Glomerular visceral epithelial cell (primary cell): ENCODE results near the gene C1orf116.

Source experiments
- DNase-seq: peaks from one replicate; pipeline ENCODE4 v3.0.0-alpha.2; 2016; ENCODE audit errors: extremely low spot score

C1orf116 gene

GRCh38 chr1:207032528-207033017 lies at the start of gene C1orf116:
Gene C1orf116, minus strand, starts transcription at chr1:207032756. Its CDS starts 5,158 bp downstream, at chr1:207027598.
- DNase-seq = no peak

DNA sequence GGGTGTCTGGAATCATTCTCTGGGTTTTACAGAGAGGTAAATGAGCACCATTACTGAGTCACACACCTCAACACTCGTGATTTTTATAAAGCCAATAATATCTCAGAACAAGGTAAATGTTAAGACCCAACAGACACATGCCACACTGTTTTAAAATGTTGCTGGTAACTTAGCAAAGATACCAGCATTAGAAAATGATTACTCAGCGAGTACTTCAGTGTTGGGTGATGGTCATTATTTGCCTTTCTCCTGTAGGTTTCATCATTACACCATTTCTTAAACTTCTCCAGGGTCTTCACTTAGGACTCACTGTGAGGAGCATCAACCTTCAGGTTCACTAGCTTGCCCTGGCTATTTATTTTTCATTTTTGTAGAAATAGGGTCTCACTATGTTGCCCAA lies 49.2 kb upstream of the C1orf116 start:
- no peak for DNase-seq

- DNase-seq = no peak
Measured at GRCh38 chr1:207081088-207081487, 48.5 kb upstream of the C1orf116 start.

- DNase-seq = peak; percentile 44
Measured at GRCh38 chr1:207079706-207080241, 47.2 kb upstream of the C1orf116 start.

- DNase-seq = no peak
Measured at GRCh38 chr1:207078578-207079132, 46.1 kb upstream of the C1orf116 start.

GRCh38 chr1:207077470-207078377 lies 45.2 kb upstream of the C1orf116 start:
- DNase-seq = peak; percentile 76

DNA sequence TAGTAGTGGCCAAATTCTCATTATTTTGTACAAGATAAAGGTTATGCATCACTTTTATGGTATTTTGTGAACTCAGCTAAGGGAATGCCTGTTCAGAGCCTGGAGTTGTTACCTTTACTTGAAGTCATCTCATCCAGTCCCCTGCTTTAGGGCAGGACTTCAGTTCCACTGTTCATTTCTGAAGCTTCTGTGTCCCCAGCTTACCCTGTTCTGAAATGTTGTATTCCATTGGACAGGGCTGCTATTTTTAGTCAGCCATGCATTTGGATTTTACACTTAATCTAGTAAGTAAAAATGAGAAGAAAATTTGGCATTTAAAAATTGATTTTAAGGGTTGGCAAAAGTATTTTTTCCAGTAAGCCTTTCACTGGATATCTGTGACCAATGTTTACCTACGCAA lies 44.5 kb upstream of the C1orf116 start:
- DNase-seq = no peak

DNA sequence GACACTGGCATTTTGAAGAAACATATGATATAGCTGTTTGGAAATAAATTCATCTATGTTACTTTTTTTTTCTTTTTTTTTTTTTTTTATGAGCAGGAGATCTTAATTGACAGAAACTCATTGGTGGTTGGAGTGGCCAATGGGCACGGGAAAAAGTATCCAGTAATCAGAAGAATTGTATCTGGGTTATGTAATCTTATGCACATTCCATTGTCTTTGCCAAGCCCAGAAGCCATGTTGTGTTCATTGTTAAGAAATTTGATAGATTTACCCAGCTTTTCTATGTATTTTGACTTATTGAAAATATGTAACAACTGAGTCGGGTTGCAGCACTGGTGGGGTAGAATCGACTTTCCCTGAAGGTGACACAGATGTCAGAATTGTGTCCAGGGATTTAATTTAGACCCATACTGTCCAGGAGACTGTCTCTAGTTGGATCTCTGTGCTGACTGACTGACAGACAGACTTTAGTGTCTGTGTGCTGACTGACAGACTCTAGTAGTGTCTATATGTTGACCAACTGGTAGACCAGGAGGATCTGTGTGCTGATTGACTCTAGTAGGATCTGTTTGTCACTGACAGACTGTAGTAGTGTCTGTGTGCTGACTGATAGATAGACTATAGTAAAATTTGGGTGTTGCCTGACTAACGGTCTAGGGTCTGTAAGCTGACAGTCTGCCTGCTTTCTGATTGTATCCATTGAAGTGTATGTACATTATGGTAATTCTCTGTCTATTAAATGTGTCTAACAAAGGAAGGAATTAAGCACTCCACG lies 43.8 kb upstream of the C1orf116 start:
- DNase-seq = no peak

GRCh38 chr1:207073906-207074820 lies 41.6 kb upstream of the C1orf116 start:
- peak; percentile 43 for DNase-seq

DNA sequence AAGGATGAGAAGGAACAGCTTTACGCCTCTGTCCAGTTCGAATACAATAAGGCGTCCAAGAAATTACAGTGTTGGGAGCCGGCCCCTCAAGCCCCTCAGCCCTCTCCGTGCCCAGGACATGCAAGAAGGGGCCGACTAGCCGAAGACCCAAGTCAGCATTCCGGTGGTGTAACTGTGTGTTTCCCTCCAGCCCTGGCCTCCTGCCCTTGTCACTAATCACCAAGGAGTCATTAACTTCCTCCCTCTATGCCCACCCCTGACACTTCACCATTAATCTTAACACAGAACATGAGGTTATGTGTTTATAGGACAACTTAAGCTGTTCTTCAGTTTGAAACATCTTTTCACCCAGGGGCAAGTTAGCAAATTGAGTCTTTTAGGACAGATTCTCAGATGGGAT lies 39.7 kb upstream of the C1orf116 start:
- DNase-seq = no peak

GRCh38 chr1:207071426-207071825 lies 38.9 kb upstream of the C1orf116 start:
- DNase-seq = no peak

DNA sequence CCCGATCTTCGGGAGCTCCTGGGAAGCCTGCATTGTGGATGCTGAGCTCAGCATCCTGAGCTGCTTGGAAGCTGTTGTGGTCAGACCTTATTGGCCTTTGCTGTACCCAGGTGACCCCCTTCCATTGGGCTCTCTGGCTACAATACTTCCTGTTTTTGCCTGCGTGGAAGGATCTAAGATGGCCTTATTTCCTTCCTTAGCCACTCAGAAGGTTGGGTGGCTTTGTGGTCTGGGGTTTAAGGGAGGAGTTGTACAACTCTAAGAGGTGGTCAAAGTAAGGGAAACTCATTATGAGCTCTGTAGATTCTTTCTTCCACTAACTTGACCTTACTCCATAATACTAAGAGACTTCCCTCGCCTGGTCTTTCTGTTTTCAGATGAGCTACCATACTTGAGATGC lies 38.3 kb upstream of the C1orf116 start:
- no peak for DNase-seq

GRCh38 chr1:207069858-207070506 lies 37.4 kb upstream of the C1orf116 start:
- no peak for DNase-seq

GRCh38 chr1:207069061-207069460 lies 36.5 kb upstream of the C1orf116 start:
- no peak for DNase-seq

DNA sequence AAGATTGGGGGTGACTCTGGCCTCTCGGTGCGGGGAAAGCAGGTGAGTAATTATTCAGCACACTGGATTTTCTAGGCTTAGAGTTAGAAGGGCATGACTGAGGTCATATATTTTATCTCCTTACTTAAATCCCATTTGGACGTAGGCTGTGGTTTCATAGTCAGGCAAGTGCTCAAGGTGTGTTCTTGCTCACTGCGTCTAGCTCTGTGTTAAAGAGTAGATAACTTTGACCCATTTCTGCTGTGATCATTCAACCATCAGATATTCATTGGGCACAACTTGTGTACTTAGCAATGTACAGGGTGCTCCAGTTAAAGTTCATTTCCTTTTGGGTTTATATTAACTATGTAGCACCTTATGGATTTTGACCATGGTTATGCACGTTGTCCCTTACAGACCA lies 35.1 kb upstream of the C1orf116 start:
- no peak for DNase-seq

DNA sequence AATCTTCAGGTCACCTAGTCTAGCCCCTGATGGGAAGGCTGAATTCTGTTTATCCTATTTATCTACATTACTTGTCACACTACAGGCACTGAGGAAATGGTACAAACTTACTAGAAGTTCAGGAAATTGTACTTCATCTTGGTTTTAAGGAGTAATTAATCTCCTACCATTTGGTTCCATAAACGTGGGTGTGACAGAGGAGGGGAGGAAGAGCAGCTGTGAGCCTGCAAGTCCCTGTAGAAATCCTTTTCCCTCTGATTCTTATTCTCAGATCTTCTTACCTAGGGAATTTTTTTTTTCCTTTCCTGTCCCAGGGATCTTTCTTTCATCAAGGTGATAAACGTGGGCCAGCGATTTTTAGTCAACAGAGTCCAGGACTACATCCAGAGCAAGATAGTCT lies 34.6 kb upstream of the C1orf116 start:
- no peak for DNase-seq

DNA sequence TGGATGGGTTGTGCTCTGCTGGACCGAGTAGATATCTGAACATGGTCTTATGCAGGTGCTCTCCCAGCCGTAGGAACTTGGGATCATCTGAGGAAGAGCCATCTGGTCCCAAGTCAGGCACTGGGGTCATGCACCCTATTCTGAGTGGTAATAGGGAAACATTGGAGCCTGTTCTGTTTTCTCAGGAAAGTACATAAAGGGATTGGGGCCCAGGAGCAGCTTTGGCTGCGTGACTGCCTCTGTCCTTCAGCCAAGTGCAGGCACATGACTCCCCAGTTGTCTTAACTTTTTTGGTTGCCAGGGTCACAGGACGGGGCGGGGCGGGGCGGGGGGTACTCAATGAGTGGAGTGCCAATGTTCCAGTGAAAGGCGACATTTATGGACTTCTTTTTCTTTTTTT lies 32.0 kb upstream of the C1orf116 start:
- DNase-seq = no peak

DNA sequence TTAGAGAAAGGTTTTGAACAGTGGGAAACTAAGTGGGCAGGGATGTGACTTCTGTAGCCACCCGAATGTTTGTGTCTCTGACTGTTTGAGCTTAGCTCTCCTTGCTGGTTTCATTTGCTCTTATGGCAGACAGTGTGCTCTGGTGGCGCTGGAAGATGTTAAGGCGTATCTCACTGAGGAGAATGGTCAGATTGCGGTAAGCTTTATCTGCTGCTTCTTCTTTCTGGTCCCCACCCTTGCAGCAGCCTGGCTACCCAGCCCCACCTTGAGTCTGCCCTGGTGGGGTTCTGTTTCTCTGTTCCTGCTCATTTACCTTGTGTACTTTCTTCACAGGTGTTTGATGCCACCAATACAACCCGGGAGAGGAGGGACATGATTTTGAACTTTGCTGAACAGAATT lies 30.5 kb upstream of the C1orf116 start:
- DNase-seq = no peak

DNA sequence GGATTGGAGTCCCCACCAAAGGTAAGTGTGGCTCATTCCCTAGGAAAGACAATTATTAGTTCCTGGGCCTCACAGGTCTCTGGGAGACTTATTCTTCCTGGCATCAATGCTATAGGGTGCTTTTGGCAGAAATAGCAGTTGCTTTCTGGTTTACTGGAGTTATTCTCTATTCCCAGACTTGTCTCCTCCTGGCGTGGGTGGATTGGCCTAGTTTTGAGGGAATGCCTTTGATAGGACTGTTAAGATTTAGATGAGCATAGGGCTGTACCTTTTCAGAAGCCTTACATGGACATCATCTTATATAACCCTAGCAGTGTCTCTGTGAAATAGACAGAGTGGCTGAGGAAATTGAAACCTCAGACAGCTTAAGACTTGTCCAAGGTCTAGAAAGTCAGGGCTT lies 29.5 kb upstream of the C1orf116 start:
- DNase-seq = no peak

GRCh38 chr1:207060596-207060995 lies 28.0 kb upstream of the C1orf116 start:
- no peak for DNase-seq

GRCh38 chr1:207059881-207060280 lies 27.3 kb upstream of the C1orf116 start:
- peak; percentile 25 for DNase-seq
